Caco-2 (cell line): ENCODE measurements around the gene CLDN24. TPM values are rescaled to one million over a fixed set of nuclear protein-coding genes. Genes with fewer than 3 reads are reported as not detected.

Source experiments
- BruUV-seq: library from RNA; stranded (reverse); fragments of 400-500 nt; replicated peaks from 2 replicates; lab custom pipeline; 2021; lab: Mats Ljungman, UMichigan
- CTCF ChIA-PET: fragments of 300-600 bp; sonication (Branson Sonifier 250); formaldehyde crosslinking; loops from one replicate; lab custom pipeline; 2022; ENCODE audit warnings: antibody characterized with exemption; lab: Charles Lee
- POLR2A ChIA-PET: fragments of 300-600 bp; sonication (Branson Sonifier 250); formaldehyde crosslinking; loops from one replicate; lab custom pipeline; 2022; ENCODE audit warnings: antibody characterized with exemption; lab: Charles Lee
- DNase-seq, 2 experiments: peaks; one replicate each; pipeline versions ENCODE4 v3.0.0 to v3.0.0-alpha.2; 2020 to 2022
- H3K27me3 ChIP-seq: replicated peaks from 2 replicates; pipeline ENCODE4 v1.6.0; 2011; ENCODE audit warnings: low read length; ENCODE audit not compliant: control insufficient read depth, insufficient read depth
- H3K36me3 ChIP-seq: 2 replicates; pipeline ENCODE4 v1.5.1; 2011; ENCODE audit warnings: low read length; ENCODE audit not compliant: control insufficient read depth, insufficient read depth
- H3K4me1 ChIP-seq: fragments of 250-450 bp; sonication (Bioruptor Pico); 2 replicates; pipeline ENCODE4 v1.5.1; 2020; ENCODE audit warnings: mild to moderate bottlenecking
- H3K4me3 ChIP-seq: 2 replicates; pipeline ENCODE4 v1.5.1; 2011; ENCODE audit warnings: low read depth, mild to moderate bottlenecking, control low read depth, low read length
- H3K9me3 ChIP-seq: fragments of 250-450 bp; sonication (Bioruptor Pico); 2 replicates; pipeline ENCODE4 v1.5.1; 2020; ENCODE audit warnings: mild to moderate bottlenecking, moderate library complexity
- H3K27ac Mint-ChIP-seq: one replicate; pipeline ENCODE4 v1.8.0; 2022; ENCODE audit warnings: mixed read lengths; ENCODE audit not compliant: unreplicated experiment
- H3K27me3 Mint-ChIP-seq: one replicate; pipeline ENCODE4 v1.8.0; 2022; ENCODE audit warnings: mixed read lengths; ENCODE audit not compliant: insufficient read depth, unreplicated experiment
- H3K36me3 Mint-ChIP-seq: one replicate; pipeline ENCODE4 v1.8.0; 2022; ENCODE audit warnings: mild to moderate bottlenecking, mixed read lengths; ENCODE audit not compliant: insufficient read depth, unreplicated experiment
- H3K4me1 Mint-ChIP-seq: one replicate; pipeline ENCODE4 v1.8.0; 2022; ENCODE audit warnings: low read depth, mixed read lengths; ENCODE audit not compliant: unreplicated experiment
- H3K4me3 Mint-ChIP-seq: one replicate; pipeline ENCODE4 v1.8.0; 2022; ENCODE audit warnings: mild to moderate bottlenecking, moderate library complexity, mixed read lengths; ENCODE audit not compliant: unreplicated experiment
- H3K9me3 Mint-ChIP-seq: one replicate; pipeline ENCODE4 v1.8.0; 2022; ENCODE audit warnings: mixed read lengths; ENCODE audit not compliant: unreplicated experiment
- intact Hi-C: fragments of 100-400 bp; cut with micrococcal nuclease; formaldehyde crosslinking; loops from one replicate; pipeline ENCODE4 v1.10.0; 2022; ENCODE audit not compliant: unreplicated experiment
- total RNA-seq: library from RNA; stranded (reverse); gene quantifications from 2 replicates; pipeline ENCODE4 v1.2.3, GENCODE V29; 2022
- TF ChIP-seq, protein P1 (sequence below), 2 experiments: fragments of 200-600 bp in 1 of 2; IDR thresholded peaks; 1 replicate in 1 of 2; 2 replicates in 1 of 2; pipeline versions ENCODE4 v1.5.1 to v1.8.0; 2011 to 2022; ENCODE audit warnings: antibody characterized with exemption in 1 of 2, control low read depth in 1 of 2, inconsistent platforms in 1 of 2, low read depth in 1 of 2, low read length in 1 of 2, mild to moderate bottlenecking in 1 of 2, moderate library complexity in 1 of 2; ENCODE audit not compliant: insufficient read depth in 1 of 2, severe bottlenecking in 1 of 2, unreplicated experiment in 1 of 2

Gene CLDN24
- total RNA-seq, 1 experiment from 2014 or later: not detected

DNA sequence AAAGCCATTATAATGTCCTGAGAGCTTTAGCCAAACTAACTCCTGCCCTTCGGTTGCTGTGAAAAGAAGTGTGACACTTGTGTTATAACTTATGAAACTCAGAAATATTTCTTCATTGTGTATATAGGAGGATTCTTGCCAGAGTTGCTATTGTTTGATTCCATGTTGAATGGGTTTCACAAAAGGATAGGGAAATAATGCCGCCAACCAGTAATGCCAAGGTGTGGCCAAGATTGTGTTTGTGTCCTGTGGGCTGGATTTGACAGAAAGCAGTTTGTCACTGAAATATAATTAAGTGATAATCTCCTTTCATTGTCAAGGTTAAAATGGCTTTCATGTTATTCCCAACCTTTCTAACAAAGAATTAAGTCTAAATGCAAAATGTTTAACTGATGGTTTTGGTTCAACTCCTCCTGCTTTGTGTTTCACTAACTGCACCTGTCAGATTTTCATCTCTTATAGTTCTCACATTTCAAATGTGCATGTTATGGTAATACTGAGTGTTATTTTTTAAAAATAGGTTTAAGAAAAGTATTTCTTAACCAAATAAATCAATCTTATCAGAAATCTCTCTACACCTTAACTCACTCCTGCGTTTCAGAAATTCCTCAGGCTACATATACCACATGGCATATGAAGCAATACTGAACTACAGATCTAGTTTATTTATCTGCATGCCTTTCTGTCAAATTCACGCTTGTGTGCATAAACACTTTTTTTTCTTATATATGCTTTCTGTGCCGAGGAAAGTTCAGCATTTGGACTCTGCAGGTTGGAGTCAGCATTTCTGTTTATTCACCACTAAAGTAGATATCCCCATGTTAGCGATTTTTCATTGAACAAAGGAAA is 1.8 kb downstream of the CLDN24 start, which contains the start of gene CLDN22:
Gene CLDN22 (minus strand): TSS at position 66 of the 849 bp plus-strand sequence. CDS start 58 bp downstream, at position 8.
- POLR2A ChIA-PET: no interaction called here
- no peaks in the 10 kb centered on the region for H3K4me1 ChIP-seq
- TF ChIP-seq, protein P1, sequence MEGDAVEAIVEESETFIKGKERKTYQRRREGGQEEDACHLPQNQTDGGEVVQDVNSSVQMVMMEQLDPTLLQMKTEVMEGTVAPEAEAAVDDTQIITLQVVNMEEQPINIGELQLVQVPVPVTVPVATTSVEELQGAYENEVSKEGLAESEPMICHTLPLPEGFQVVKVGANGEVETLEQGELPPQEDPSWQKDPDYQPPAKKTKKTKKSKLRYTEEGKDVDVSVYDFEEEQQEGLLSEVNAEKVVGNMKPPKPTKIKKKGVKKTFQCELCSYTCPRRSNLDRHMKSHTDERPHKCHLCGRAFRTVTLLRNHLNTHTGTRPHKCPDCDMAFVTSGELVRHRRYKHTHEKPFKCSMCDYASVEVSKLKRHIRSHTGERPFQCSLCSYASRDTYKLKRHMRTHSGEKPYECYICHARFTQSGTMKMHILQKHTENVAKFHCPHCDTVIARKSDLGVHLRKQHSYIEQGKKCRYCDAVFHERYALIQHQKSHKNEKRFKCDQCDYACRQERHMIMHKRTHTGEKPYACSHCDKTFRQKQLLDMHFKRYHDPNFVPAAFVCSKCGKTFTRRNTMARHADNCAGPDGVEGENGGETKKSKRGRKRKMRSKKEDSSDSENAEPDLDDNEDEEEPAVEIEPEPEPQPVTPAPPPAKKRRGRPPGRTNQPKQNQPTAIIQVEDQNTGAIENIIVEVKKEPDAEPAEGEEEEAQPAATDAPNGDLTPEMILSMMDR (IDR thresholded peaks at IDR 0.05; ENCODE audit: insufficient read depth in 1 of 2, low read depth in 1 of 2, low read length in 1 of 2, severe bottlenecking in 1 of 2, unreplicated experiment in 1 of 2): no peak
- intact Hi-C loops: no loop called here
- H3K9me3 ChIP-seq: no peaks in the 10 kb centered on the region
- no TSS peak for BruUV-seq
- Mint-ChIP-seq H3K27me3 (no peaks in the 10 kb centered on the region), H3K36me3 (peaks cover 57% of the 10 kb centered on the region), H3K9me3 (no peaks in the 10 kb centered on the region), H3K4me3 (no peak within 1 kb of the TSS), H3K27ac (no peak within 1 kb of the TSS), H3K4me1 (no peaks in the 10 kb centered on the region)
- H3K27me3 ChIP-seq: no peaks in the 10 kb centered on the region
- DNase-seq: no peak
- no peaks in the 10 kb centered on the region for H3K36me3 ChIP-seq
- H3K4me3 ChIP-seq: no peak within 1 kb of the TSS
- CTCF ChIA-PET: no interaction called here

DNA sequence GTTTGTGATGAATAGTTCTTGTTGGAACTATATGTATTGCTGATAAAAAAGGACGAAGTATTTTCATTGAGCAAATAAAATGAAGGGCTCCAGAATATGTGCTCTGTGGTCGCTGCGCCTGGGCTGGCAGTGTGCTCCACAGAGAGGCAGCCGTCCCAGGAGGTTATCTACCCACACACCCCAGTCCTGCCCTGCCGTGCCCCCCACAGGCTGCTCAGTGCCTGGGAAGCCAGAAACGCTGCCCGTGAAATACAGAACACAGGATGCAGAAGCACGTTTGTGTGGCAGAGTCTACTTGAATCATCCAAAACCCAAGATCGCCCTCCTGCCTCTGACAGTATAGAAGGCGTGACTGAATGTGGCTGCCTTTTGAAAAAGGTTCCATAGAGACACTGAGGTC is 3.6 kb downstream of the CLDN24 start:
- no peak for DNase-seq
- Mint-ChIP-seq H3K4me1 (no peaks in the 10 kb centered on the region), H3K9me3 (no peaks in the 10 kb centered on the region), H3K36me3 (peaks cover 58% of the 10 kb centered on the region), H3K27me3 (no peaks in the 10 kb centered on the region), H3K27ac (no peak overlapping the region), H3K4me3 (no peak overlapping the region)
- Histone ChIP-seq H3K36me3 (no peaks in the 10 kb centered on the region), H3K4me1 (no peaks in the 10 kb centered on the region), H3K4me3 (no peak overlapping the region), H3K9me3 (no peaks in the 10 kb centered on the region), H3K27me3 (no peaks in the 10 kb centered on the region)
- ChIA-PET CTCF (no interaction called here), POLR2A (no interaction called here)
- BruUV-seq: no TSS peak
- intact Hi-C loops: no loop called here
- TF ChIP-seq, protein P1 (IDR thresholded peaks at IDR 0.05; ENCODE audit: insufficient read depth in 1 of 2, low read depth in 1 of 2, low read length in 1 of 2, severe bottlenecking in 1 of 2, unreplicated experiment in 1 of 2): no peak

GRCh38 chr4:183314806-183315205 is 7.4 kb downstream of the CLDN24 start:
- Mint-ChIP-seq H3K27ac (no peak overlapping the region), H3K27me3 (no peaks in the 10 kb centered on the region), H3K4me1 (peaks cover 3% of the 10 kb centered on the region), H3K36me3 (peaks cover 72% of the 10 kb centered on the region), H3K9me3 (no peaks in the 10 kb centered on the region), H3K4me3 (no peak overlapping the region)
- DNase-seq: no peak
- Histone ChIP-seq H3K9me3 (no peaks in the 10 kb centered on the region), H3K27me3 (no peaks in the 10 kb centered on the region), H3K36me3 (no peaks in the 10 kb centered on the region), H3K4me1 (no peaks in the 10 kb centered on the region), H3K4me3 (no peak overlapping the region)
- POLR2A ChIA-PET: no interaction called here
- BruUV-seq: no TSS peak
- CTCF ChIA-PET: no interaction called here
- TF ChIP-seq, protein P1 (IDR thresholded peaks at IDR 0.05; ENCODE audit: insufficient read depth in 1 of 2, low read depth in 1 of 2, low read length in 1 of 2, severe bottlenecking in 1 of 2, unreplicated experiment in 1 of 2): no peak
- intact Hi-C loops: loop anchor here (5.0 kb wide), 1 partner anchor 92 kb away; no protein-coding TSS in a partner anchor
